Esophagus muscularis mucosa (tissue), 2 donors: Measurements from ENCODE around the gene C16orf90.

Source experiments
- POLR2A ChIP-seq: fragments of 450-650 bp; IDR thresholded peaks from one replicate; pipeline ENCODE4 v1.6.1; 2017; ENCODE audit warnings: antibody characterized with exemption, moderate library complexity, mild to moderate bottlenecking, low read depth
- POLR2AphosphoS5 ChIP-seq, 2 donors: sonication (generic); formaldehyde crosslinking; IDR thresholded peaks; one replicate each; pipeline ENCODE4 v1.6.1; 2017; ENCODE audit warnings: antibody characterized with exemption in 2 of 2

- no peak for TF ChIP-seq POLR2AphosphoS5 (IDR thresholded peaks at IDR 0.05)
- no peak for TF ChIP-seq POLR2A
Observed at GRCh38 chr16:3529175-3529574, 33.9 kb upstream of the C16orf90 start.
